GM23338 (cell line): ENCODE results near the gene AZU1. TPM values are rescaled to one million over a fixed set of nuclear protein-coding genes. Genes with fewer than 3 reads are reported as not detected.
A peak's percentile ranks its signal among the peaks of the same experiment; 100 is the strongest.

ENCODE experiments used
- ATAC-seq: fragments of 200-7000 bp; cut with Tn5 transposase; 3 replicates; pipeline ENCODE4 v1.9.1; 2020
- DNase-seq: peaks from one replicate; pipeline ENCODE4 v3.0.0-alpha.2; 2015; ENCODE audit warnings: low spot score
- H2AFZ ChIP-seq: fragments of 200-600 bp; sonication (generic); 2 replicates; pipeline ENCODE4 v1.8.0; 2016; ENCODE audit warnings: antibody characterized with exemption, mild to moderate bottlenecking, moderate library complexity
- H3F3A ChIP-seq: fragments of 200-600 bp; sonication (generic); replicated peaks from 2 replicates; pipeline ENCODE4 v1.8.0; 2017; ENCODE audit warnings: antibody characterized with exemption, mixed run types, low read depth
- H3K27ac ChIP-seq: fragments of 200-600 bp; sonication (generic); 2 replicates; pipeline ENCODE4 v1.6.1; 2016; ENCODE audit warnings: low read depth
- H3K27me3 ChIP-seq: fragments of 200-600 bp; sonication (generic); 2 replicates; pipeline ENCODE4 v1.8.0; 2016; ENCODE audit warnings: mild to moderate bottlenecking, mixed run types, moderate library complexity; ENCODE audit not compliant: insufficient read depth
- H3K36me3 ChIP-seq: fragments of 200-600 bp; sonication (generic); 2 replicates; pipeline ENCODE4 v1.8.0; 2016; ENCODE audit warnings: mild to moderate bottlenecking; ENCODE audit not compliant: insufficient read depth
- H3K4me1 ChIP-seq: fragments of 200-600 bp; sonication (generic); 2 replicates; pipeline ENCODE4 v1.8.0; 2016; ENCODE audit warnings: mild to moderate bottlenecking, moderate library complexity; ENCODE audit not compliant: insufficient read depth
- H3K4me2 ChIP-seq: fragments of 200-600 bp; sonication (generic); 2 replicates; pipeline ENCODE4 v1.7.1; 2017; ENCODE audit warnings: mixed run types
- H3K4me3 ChIP-seq: fragments of 200-600 bp; sonication (generic); 2 replicates; pipeline ENCODE4 v1.6.1; 2016; ENCODE audit warnings: mixed run types
- H3K79me2 ChIP-seq: fragments of 200-600 bp; sonication (generic); replicated peaks from 2 replicates; pipeline ENCODE4 v1.8.0; 2017; ENCODE audit warnings: mild to moderate bottlenecking; ENCODE audit not compliant: insufficient read depth
- H3K9me2 ChIP-seq: fragments of 200-600 bp; sonication (generic); 2 replicates; pipeline ENCODE4 v1.8.0; 2017; ENCODE audit not compliant: insufficient read depth
- H4K20me1 ChIP-seq: fragments of 200-600 bp; sonication (generic); replicated peaks from 2 replicates; pipeline ENCODE4 v1.8.0; 2017; ENCODE audit warnings: mild to moderate bottlenecking; ENCODE audit not compliant: insufficient read depth
- H3K27ac Mint-ChIP-seq: 2 replicates; pipeline ENCODE4 v1.8.0; 2020; ENCODE audit warnings: inconsistent platforms, mild to moderate bottlenecking, moderate library complexity, mixed read lengths
- H3K27me3 Mint-ChIP-seq: 3 replicates; pipeline ENCODE4 v1.8.0; 2022; ENCODE audit warnings: low read depth, mild to moderate bottlenecking, moderate library complexity, mixed read lengths, inconsistent platforms; ENCODE audit not compliant: insufficient read depth, poor library complexity
- H3K36me3 Mint-ChIP-seq: 3 replicates; pipeline ENCODE4 v1.8.0; 2021; ENCODE audit warnings: low read depth, mild to moderate bottlenecking, inconsistent platforms, moderate library complexity, mixed read lengths
- H3K4me1 Mint-ChIP-seq: 3 replicates; pipeline ENCODE4 v1.8.0; 2020; ENCODE audit warnings: mild to moderate bottlenecking, inconsistent platforms, mixed read lengths
- H3K4me3 Mint-ChIP-seq: 3 replicates; pipeline ENCODE4 v1.8.0; 2021; ENCODE audit warnings: moderate library complexity, mild to moderate bottlenecking, inconsistent platforms, mixed read lengths
- H3K9me3 Mint-ChIP-seq: 3 replicates; pipeline ENCODE4 v1.8.0; 2020; ENCODE audit warnings: moderate library complexity, mild to moderate bottlenecking, inconsistent platforms, mixed read lengths
- CREB1 ChIP-seq: fragments of 250-450 bp; sonication (Bioruptor Pico); IDR thresholded peaks from 2 replicates; pipeline ENCODE4 v1.5.0; 2020; ENCODE audit warnings: low read depth, mild to moderate bottlenecking, moderate library complexity
- CTCF ChIP-seq, 2 experiments: fragments of 200-600 bp in 1 of 2; sonication (generic) in 1 of 2; conservative IDR thresholded peaks; 2 replicates each; pipeline versions ENCODE4 v1.5.1 to v1.6.1; 2016 to 2017; ENCODE audit warnings: antibody characterized with exemption in 2 of 2, low read depth in 2 of 2, mild to moderate bottlenecking in 2 of 2, moderate library complexity in 1 of 2
- ETS1 ChIP-seq: IDR thresholded peaks from 2 replicates; pipeline ENCODE4 v1.6.1; 2016; ENCODE audit warnings: antibody characterized with exemption
- EZH2 ChIP-seq: fragments of 200-600 bp; sonication (generic); IDR thresholded peaks from one replicate; pipeline ENCODE4 v1.8.0; 2017; ENCODE audit warnings: antibody characterized with exemption, mild to moderate bottlenecking, low read depth; ENCODE audit not compliant: unreplicated experiment
- EZH2phosphoT487 ChIP-seq: fragments of 200-600 bp; sonication (generic); IDR thresholded peaks from one replicate; pipeline ENCODE4 v1.8.1; 2018; ENCODE audit warnings: antibody characterized with exemption; ENCODE audit not compliant: unreplicated experiment
- JUNB ChIP-seq: IDR thresholded peaks from one replicate; pipeline ENCODE4 v1.6.1; 2016; ENCODE audit warnings: antibody characterized with exemption; ENCODE audit not compliant: unreplicated experiment
- NANOG ChIP-seq: IDR thresholded peaks from 2 replicates; pipeline ENCODE4 v1.6.1; 2016; ENCODE audit warnings: antibody characterized with exemption, borderline replicate concordance
- POLR2AphosphoS5 ChIP-seq: IDR thresholded peaks from 2 replicates; pipeline ENCODE4 v1.6.1; 2016; ENCODE audit warnings: antibody characterized with exemption, low read depth
- REST ChIP-seq: IDR thresholded peaks from one replicate; pipeline ENCODE4 v1.6.1; 2018; ENCODE audit warnings: antibody characterized with exemption; ENCODE audit not compliant: unreplicated experiment
- STAT1 ChIP-seq: IDR thresholded peaks from one replicate; pipeline ENCODE4 v1.6.1; 2016; ENCODE audit warnings: antibody characterized with exemption; ENCODE audit not compliant: unreplicated experiment
- ZNF114 ChIP-seq: fragments of 250-450 bp; sonication (Bioruptor Pico); IDR thresholded peaks from 2 replicates; pipeline ENCODE4 v1.5.0; 2020; ENCODE audit warnings: mild to moderate bottlenecking, moderate library complexity
- ZNF331 ChIP-seq: fragments of 250-450 bp; sonication (Bioruptor Pico); IDR thresholded peaks from 2 replicates; pipeline ENCODE4 v1.5.0; 2020; ENCODE audit warnings: low read depth, mild to moderate bottlenecking, moderate library complexity
- polyA plus RNA-seq: library from polyadenylated mRNA; unstranded; fragments of >200 nt; fragmentation: Nextera tagmentation; extraction: Ambion mirVana; gene quantifications from 2 replicates; pipeline ENCODE4 v1.2.1, GENCODE V29; 2016
- total RNA-seq: library from RNA; depleted of rRNA; stranded (reverse); fragments of >200 nt; shearing (Covaris generic); gene quantifications from 2 replicates; pipeline ENCODE4 v1.2.3, GENCODE V29; 2014

Gene AZU1
- total and polyA plus RNA-seq, 2 experiments from 2014 or later: 0.78 to 1.4 TPM

- no peak for TF ChIP-seq REST
- peak; percentile 42 for TF ChIP-seq POLR2AphosphoS5
- TF ChIP-seq NANOG: no peak
These were observed 35.1 kb downstream of the AZU1 start (continued) for GRCh38 chr19:862581-863314.

GRCh38 chr19:863315-863620 lies 35.6 kb downstream of the AZU1 start:
- Mint-ChIP-seq H3K9me3 (no peaks in the 10 kb centered on the region; the same call in 2 of the 3 replicates), H3K4me3 (no peak overlapping the region), H3K27ac (no peak overlapping the region), H3K4me1 (peaks cover 5% of the 10 kb centered on the region), H3K27me3 (peaks cover 27% of the 10 kb centered on the region), H3K36me3 (peaks cover 7% of the 10 kb centered on the region)
- DNase-seq: no peak
- Histone ChIP-seq H3K27me3 (peaks cover 28% of the 10 kb centered on the region), H3K79me2 (no peaks in the 10 kb centered on the region), H3K36me3 (no peaks in the 10 kb centered on the region), H3K4me1 (no peaks in the 10 kb centered on the region), H3K9me2 (no peaks in the 10 kb centered on the region), H3K27ac (no peak overlapping the region), H3F3A (peaks cover 20% of the 10 kb centered on the region), H3K4me2 (peak overlapping the region; percentile 79), H3K4me3 (peak overlapping the region; percentile 56), H4K20me1 (peaks cover 9% of the 10 kb centered on the region; the same call in 1 of the 2 replicates), H2AFZ (no peak overlapping the region)
- no peak for ATAC-seq
- TF ChIP-seq NANOG: no peak
- no peak for TF ChIP-seq REST
- TF ChIP-seq JUNB: no peak
- TF ChIP-seq ETS1: no peak
- TF ChIP-seq EZH2: no peak
- no peak for TF ChIP-seq CREB1
- no peak for TF ChIP-seq EZH2phosphoT487
- no peak for TF ChIP-seq STAT1
- TF ChIP-seq POLR2AphosphoS5: no peak
- no peak for TF ChIP-seq CTCF (conservative IDR thresholded peaks at IDR 0.05; ENCODE audit: low read depth in 2 of 2)
- TF ChIP-seq ZNF331 (CRISPR knock-in tag): no peak
- TF ChIP-seq ZNF114: no peak
